SU-DHL-6 (cell line): ENCODE measurements around the gene EXD1.
"Not testable (repeated sequence)": the region's sequence is repeated elsewhere in the genome, so short reads cannot be mapped to it uniquely, and the experiment has no call there.

Experiments used
- H2AFZ ChIP-seq: fragments of 200-600 bp; sonication (generic); 2 replicates; pipeline ENCODE4 v1.6.1; 2014; ENCODE audit warnings: low read depth, mild to moderate bottlenecking, moderate library complexity, mixed read lengths, antibody characterized with exemption, low read length; ENCODE audit not compliant: severe bottlenecking
- H3F3A ChIP-seq: fragments of 200-600 bp; shearing (Covaris generic); 2 replicates; pipeline ENCODE4 v1.6.0; 2016; ENCODE audit warnings: antibody characterized with exemption, mild to moderate bottlenecking; ENCODE audit not compliant: insufficient read depth
- H3K27ac ChIP-seq: fragments of 200-600 bp; sonication (generic); 2 replicates; pipeline ENCODE4 v1.5.1; 2016; ENCODE audit warnings: low read depth, mild to moderate bottlenecking, low read length, moderate library complexity, mixed read lengths
- H3K27me3 ChIP-seq: fragments of 200-600 bp; sonication (generic), shearing (Covaris generic); 2 replicates; pipeline ENCODE4 v1.6.0; 2014; ENCODE audit warnings: mild to moderate bottlenecking, low read length
- H3K36me3 ChIP-seq: fragments of 200-600 bp; sonication (generic); 2 replicates; pipeline ENCODE4 v1.6.1; 2014; ENCODE audit warnings: mild to moderate bottlenecking, low read length, mixed read lengths
- H3K4me2 ChIP-seq: fragments of 300-600, 200-600 bp; shearing (Covaris generic), sonication (generic); 2 replicates; pipeline ENCODE4 v1.6.0; 2014; ENCODE audit warnings: low read length, low read depth, mild to moderate bottlenecking; ENCODE audit not compliant: poor library complexity, severe bottlenecking
- H3K4me3 ChIP-seq: fragments of 200-600 bp; sonication (generic); 2 replicates; pipeline ENCODE4 v1.5.1; 2014; ENCODE audit warnings: antibody characterized with exemption, low read length, mild to moderate bottlenecking, mixed read lengths; ENCODE audit not compliant: insufficient read depth, poor library complexity, severe bottlenecking
- H3K79me2 ChIP-seq: fragments of 200-600 bp; sonication (generic); 2 replicates; pipeline ENCODE4 v1.6.1; 2014; ENCODE audit warnings: mild to moderate bottlenecking, low read length, moderate library complexity; ENCODE audit not compliant: insufficient read depth
- H3K9ac ChIP-seq: fragments of 200-600 bp; sonication (generic); 2 replicates; pipeline ENCODE4 v1.7.0; 2014; ENCODE audit warnings: mild to moderate bottlenecking, low read length
- H3K9me2 ChIP-seq: fragments of 200-600 bp; sonication (generic); replicated peaks from 2 replicates; pipeline ENCODE4 v1.6.1; 2014; ENCODE audit warnings: low read length; ENCODE audit not compliant: insufficient read depth
- H3K9me3 ChIP-seq: fragments of 200-600 bp; sonication (generic); 2 replicates; pipeline ENCODE4 v1.6.1; 2014; ENCODE audit warnings: low read length, mixed read lengths; ENCODE audit not compliant: insufficient read depth
- H4K20me1 ChIP-seq: fragments of 200-600 bp; sonication (generic); 2 replicates; pipeline ENCODE4 v1.6.1; 2014; ENCODE audit warnings: low read depth, mild to moderate bottlenecking, antibody characterized with exemption, low read length, moderate library complexity, mixed read lengths
- EZH2phosphoT487 ChIP-seq: fragments of 200-600 bp; sonication (generic), shearing (Covaris generic); conservative IDR thresholded peaks from 2 replicates; pipeline ENCODE4 v1.6.1; 2018; ENCODE audit warnings: mild to moderate bottlenecking, antibody characterized with exemption, low read length, moderate library complexity, mixed read lengths
- TF ChIP-seq, protein P1 (sequence below): fragments of 200-600 bp; sonication (generic); IDR thresholded peaks from one replicate; pipeline ENCODE4 v1.5.1; 2017; ENCODE audit warnings: antibody characterized with exemption, mild to moderate bottlenecking, low read length, moderate library complexity; ENCODE audit not compliant: insufficient read depth, poor library complexity, severe bottlenecking

EXD1 gene

GRCh38 chr15:41148065-41148464 is 82.5 kb downstream of the EXD1 start:
- Histone ChIP-seq H3K4me2 (no peak overlapping the region), H3F3A (no peaks in the 10 kb centered on the region), H4K20me1 (no peaks in the 10 kb centered on the region), H3K27ac (no peak overlapping the region), H3K79me2 (no peaks in the 10 kb centered on the region), H2AFZ (no peak overlapping the region), H3K27me3 (no peaks in the 10 kb centered on the region), H3K9ac (no peak overlapping the region), H3K4me3 (no peak overlapping the region), H3K9me3 (no peaks in the 10 kb centered on the region), H3K9me2 (no peaks in the 10 kb centered on the region), H3K36me3 (no peaks in the 10 kb centered on the region)
- no peak for TF ChIP-seq EZH2phosphoT487
- TF ChIP-seq, protein P1, sequence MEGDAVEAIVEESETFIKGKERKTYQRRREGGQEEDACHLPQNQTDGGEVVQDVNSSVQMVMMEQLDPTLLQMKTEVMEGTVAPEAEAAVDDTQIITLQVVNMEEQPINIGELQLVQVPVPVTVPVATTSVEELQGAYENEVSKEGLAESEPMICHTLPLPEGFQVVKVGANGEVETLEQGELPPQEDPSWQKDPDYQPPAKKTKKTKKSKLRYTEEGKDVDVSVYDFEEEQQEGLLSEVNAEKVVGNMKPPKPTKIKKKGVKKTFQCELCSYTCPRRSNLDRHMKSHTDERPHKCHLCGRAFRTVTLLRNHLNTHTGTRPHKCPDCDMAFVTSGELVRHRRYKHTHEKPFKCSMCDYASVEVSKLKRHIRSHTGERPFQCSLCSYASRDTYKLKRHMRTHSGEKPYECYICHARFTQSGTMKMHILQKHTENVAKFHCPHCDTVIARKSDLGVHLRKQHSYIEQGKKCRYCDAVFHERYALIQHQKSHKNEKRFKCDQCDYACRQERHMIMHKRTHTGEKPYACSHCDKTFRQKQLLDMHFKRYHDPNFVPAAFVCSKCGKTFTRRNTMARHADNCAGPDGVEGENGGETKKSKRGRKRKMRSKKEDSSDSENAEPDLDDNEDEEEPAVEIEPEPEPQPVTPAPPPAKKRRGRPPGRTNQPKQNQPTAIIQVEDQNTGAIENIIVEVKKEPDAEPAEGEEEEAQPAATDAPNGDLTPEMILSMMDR, result no peak

DNA sequence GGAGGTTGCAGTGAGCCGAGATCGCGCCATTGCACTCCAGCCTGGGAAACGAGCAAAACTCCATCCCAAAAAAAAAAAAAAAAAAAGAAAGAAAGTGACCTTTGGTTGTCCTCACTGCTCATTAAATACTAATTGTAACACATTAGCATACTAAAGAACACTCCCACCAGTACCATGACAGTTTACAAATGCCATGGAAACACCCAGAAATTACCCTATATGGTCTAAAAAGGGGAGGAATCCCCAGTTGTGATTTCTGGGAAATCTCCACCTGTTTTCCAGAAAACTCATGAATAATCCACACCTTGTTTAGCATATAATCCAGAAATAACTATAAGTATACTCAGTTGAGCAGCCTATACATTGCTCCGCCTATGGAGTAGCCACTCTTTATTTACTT is 90.9 kb downstream of the EXD1 start:
- H2AFZ ChIP-seq, result no peak overlapping the region
- no peaks in the 10 kb centered on the region for H3K27me3 ChIP-seq
- no peaks in the 10 kb centered on the region for H3K36me3 ChIP-seq
- H3K79me2 ChIP-seq, result no peaks in the 10 kb centered on the region
- no peaks in the 10 kb centered on the region for H3K9me2 ChIP-seq
- no peaks in the 10 kb centered on the region for H4K20me1 ChIP-seq
- H3K27ac ChIP-seq, result no peak overlapping the region
- no peak overlapping the region for H3K4me2 ChIP-seq
- H3K4me3 ChIP-seq, result no peak overlapping the region
- H3F3A ChIP-seq, result no peaks in the 10 kb centered on the region
- H3K9ac ChIP-seq, result no peak overlapping the region
- TF ChIP-seq, protein P1, result no peak
- no peak for TF ChIP-seq EZH2phosphoT487
- no peaks in the 10 kb centered on the region for H3K9me3 ChIP-seq

DNA sequence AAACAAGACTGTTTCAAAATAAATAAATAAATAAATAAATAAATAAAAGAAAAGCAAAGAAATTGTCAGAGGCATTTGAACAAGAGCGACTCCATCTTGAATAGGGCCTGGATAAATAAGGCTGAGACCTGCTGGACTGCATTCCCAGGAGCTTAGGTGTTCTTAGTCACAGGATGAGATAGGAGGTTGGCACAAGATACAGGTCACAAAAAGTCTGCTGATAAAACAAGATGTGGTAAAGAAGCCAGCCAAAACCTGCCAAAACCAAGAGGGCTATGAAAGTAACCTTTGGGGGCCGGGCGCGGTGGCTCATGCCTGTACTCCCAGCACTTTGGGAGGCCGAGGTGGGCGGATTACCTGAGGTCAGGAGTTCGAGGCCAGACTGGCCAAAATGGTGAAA is 91.4 kb downstream of the EXD1 start:
- H4K20me1 ChIP-seq, H3K9me2 ChIP-seq, H3K4me3 ChIP-seq, H3K27ac ChIP-seq, H3K4me2 ChIP-seq, H3K79me2 ChIP-seq, H3K9me3 ChIP-seq, H3K27me3 ChIP-seq, H3K9ac ChIP-seq, H2AFZ ChIP-seq, H3K36me3 ChIP-seq, H3F3A ChIP-seq: not testable (repeated sequence)

DNA sequence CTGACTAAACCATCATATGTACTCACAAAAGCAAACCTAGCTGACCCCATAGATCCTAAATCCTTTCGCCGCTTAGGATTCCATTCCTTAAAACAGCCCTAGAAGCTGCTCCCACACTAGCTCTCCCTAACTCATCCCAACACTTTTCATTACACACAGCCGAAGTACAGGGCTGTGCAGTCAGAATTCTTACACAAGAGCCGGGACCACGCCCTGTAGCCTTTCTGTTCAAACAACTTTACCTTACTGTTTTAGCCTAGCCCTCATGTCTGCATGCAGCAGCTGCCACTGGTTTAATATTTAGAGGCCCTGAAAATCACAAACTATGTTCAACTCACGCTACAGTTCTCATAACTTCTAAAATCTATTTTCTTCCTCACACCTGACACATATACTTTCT is 95.0 kb downstream of the EXD1 start:
- not testable (repeated sequence) for H3K27ac ChIP-seq, H3K79me2 ChIP-seq, H3F3A ChIP-seq, H3K27me3 ChIP-seq, H3K4me3 ChIP-seq, H4K20me1 ChIP-seq, H3K4me2 ChIP-seq, H2AFZ ChIP-seq, H3K9ac ChIP-seq, H3K36me3 ChIP-seq, H3K9me3 ChIP-seq, H3K9me2 ChIP-seq
